Smooth muscle cell (in vitro differentiated cells): ENCODE results near the gene NUDC. TPM values are rescaled to one million over a fixed set of nuclear protein-coding genes. Genes with fewer than 3 reads are reported as not detected.

Experiments used
- DNase-seq: peaks from one replicate; lab custom pipeline; 2025; ENCODE audit not compliant: unreplicated experiment; lab: John Stamatoyannopoulos, UW
- H2AFZ ChIP-seq: fragments of 200-600 bp; sonication (generic); 2 replicates; pipeline ENCODE4 v1.6.0; 2016; ENCODE audit warnings: antibody characterized with exemption, low read depth, mild to moderate bottlenecking
- H3F3A ChIP-seq: fragments of 200-600 bp; sonication (generic); 2 replicates; pipeline ENCODE4 v1.6.0; 2017; ENCODE audit warnings: antibody characterized with exemption, low read depth
- H3K27ac ChIP-seq: fragments of 200-600 bp; sonication (generic); 2 replicates; pipeline ENCODE4 v1.5.1; 2016; ENCODE audit warnings: low read depth, mild to moderate bottlenecking
- H3K27me3 ChIP-seq: fragments of 200-600 bp; sonication (generic); 2 replicates; pipeline ENCODE4 v1.6.1; 2016; ENCODE audit warnings: low read depth, mild to moderate bottlenecking
- H3K36me3 ChIP-seq: fragments of 200-600 bp; sonication (generic); 2 replicates; pipeline ENCODE4 v1.5.1; 2016; ENCODE audit warnings: low read depth
- H3K4me1 ChIP-seq: fragments of 200-600 bp; sonication (generic); 2 replicates; pipeline ENCODE4 v1.5.1; 2016; ENCODE audit warnings: low read depth
- H3K4me2 ChIP-seq: fragments of 200-600 bp; sonication (generic); 2 replicates; pipeline ENCODE4 v1.6.0; 2016; ENCODE audit warnings: mild to moderate bottlenecking
- H3K4me3 ChIP-seq: fragments of 200-600 bp; sonication (generic); 2 replicates; pipeline ENCODE4 v1.5.1; 2016; ENCODE audit warnings: mild to moderate bottlenecking
- H3K79me2 ChIP-seq: fragments of 200-600 bp; sonication (generic); 2 replicates; pipeline ENCODE4 v1.6.0; 2016; ENCODE audit warnings: low read depth, mild to moderate bottlenecking
- H3K9ac ChIP-seq: fragments of 200-600 bp; sonication (generic); 2 replicates; pipeline ENCODE4 v1.6.0; 2016; ENCODE audit warnings: low read depth
- H3K9me3 ChIP-seq: fragments of 200-600 bp; sonication (generic); replicated peaks from 2 replicates; pipeline ENCODE4 v1.5.1; 2016; ENCODE audit warnings: low read depth
- H4K20me1 ChIP-seq: fragments of 200-600 bp; sonication (generic); 2 replicates; pipeline ENCODE4 v1.6.0; 2016; ENCODE audit warnings: low read depth
- WGBS: methylation state at CpG from one replicate; pipeline ENCODE4 v1.1.7; 2016; ENCODE audit warnings: low lambda C conversion rate; 5-methylcytosine and 5-hydroxymethylcytosine counted together
- polyA plus RNA-seq: library from polyadenylated mRNA; unstranded; fragments of >200 nt; fragmentation: Nextera tagmentation; extraction: Ambion mirVana; gene quantifications from 2 replicates; pipeline ENCODE4 v1.2.1, GENCODE V29; 2016
- total RNA-seq: library from RNA; depleted of rRNA; stranded (reverse); fragments of >200 nt; gene quantifications from 2 replicates; pipeline ENCODE4 v1.2.3, GENCODE V29; 2014
- TF ChIP-seq, protein P1 (sequence below): fragments of 200-600 bp; sonication (generic); IDR thresholded peaks from 2 replicates; pipeline ENCODE4 v1.5.1; 2017; ENCODE audit warnings: borderline replicate concordance, mild to moderate bottlenecking, antibody characterized with exemption; ENCODE audit not compliant: insufficient read depth, poor library complexity, severe bottlenecking

The NUDC gene
- total and polyA plus RNA-seq, 2 experiments from 2014 or later, result 23.9 to 122 TPM

- no peak for DNase-seq
- Histone ChIP-seq H3K27ac (no peak overlapping the region), H3K27me3 (no peaks in the 10 kb centered on the region), H3K9ac (no peak overlapping the region), H3K4me1 (peaks cover 11% of the 10 kb centered on the region), H3K4me3 (no peak overlapping the region), H3K79me2 (peaks cover 42% of the 10 kb centered on the region), H2AFZ (no peak overlapping the region), H3K36me3 (peaks cover 12% of the 10 kb centered on the region), H3K4me2 (no peak overlapping the region), H3K9me3 (no peaks in the 10 kb centered on the region), H3F3A (peaks cover 5% of the 10 kb centered on the region), H4K20me1 (peaks cover under 1% of the 10 kb centered on the region)
- TF ChIP-seq, protein P1, sequence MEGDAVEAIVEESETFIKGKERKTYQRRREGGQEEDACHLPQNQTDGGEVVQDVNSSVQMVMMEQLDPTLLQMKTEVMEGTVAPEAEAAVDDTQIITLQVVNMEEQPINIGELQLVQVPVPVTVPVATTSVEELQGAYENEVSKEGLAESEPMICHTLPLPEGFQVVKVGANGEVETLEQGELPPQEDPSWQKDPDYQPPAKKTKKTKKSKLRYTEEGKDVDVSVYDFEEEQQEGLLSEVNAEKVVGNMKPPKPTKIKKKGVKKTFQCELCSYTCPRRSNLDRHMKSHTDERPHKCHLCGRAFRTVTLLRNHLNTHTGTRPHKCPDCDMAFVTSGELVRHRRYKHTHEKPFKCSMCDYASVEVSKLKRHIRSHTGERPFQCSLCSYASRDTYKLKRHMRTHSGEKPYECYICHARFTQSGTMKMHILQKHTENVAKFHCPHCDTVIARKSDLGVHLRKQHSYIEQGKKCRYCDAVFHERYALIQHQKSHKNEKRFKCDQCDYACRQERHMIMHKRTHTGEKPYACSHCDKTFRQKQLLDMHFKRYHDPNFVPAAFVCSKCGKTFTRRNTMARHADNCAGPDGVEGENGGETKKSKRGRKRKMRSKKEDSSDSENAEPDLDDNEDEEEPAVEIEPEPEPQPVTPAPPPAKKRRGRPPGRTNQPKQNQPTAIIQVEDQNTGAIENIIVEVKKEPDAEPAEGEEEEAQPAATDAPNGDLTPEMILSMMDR, result no peak
- 93% methylated on average over 13 of the region's 13 CpGs for WGBS
Measured at GRCh38 chr1:26894263-26894662, 27.3 kb upstream of the NUDC start.

- Histone ChIP-seq H2AFZ (no peak overlapping the region), H3K36me3 (peaks cover 12% of the 10 kb centered on the region), H3K9ac (no peak overlapping the region), H3K27ac (no peak overlapping the region), H3K4me1 (peaks cover 12% of the 10 kb centered on the region), H3K27me3 (no peaks in the 10 kb centered on the region), H3K79me2 (peaks cover 47% of the 10 kb centered on the region), H3K4me3 (no peak overlapping the region), H3K4me2 (no peak overlapping the region), H3F3A (no peaks in the 10 kb centered on the region), H3K9me3 (no peaks in the 10 kb centered on the region), H4K20me1 (no peaks in the 10 kb centered on the region)
- no peak for DNase-seq
- WGBS, result 98% methylated on average over 9 of the region's 9 CpGs
- TF ChIP-seq, protein P1, result no peak
Measured at GRCh38 chr1:26897351-26897750, 24.2 kb upstream of the NUDC start.

DNA sequence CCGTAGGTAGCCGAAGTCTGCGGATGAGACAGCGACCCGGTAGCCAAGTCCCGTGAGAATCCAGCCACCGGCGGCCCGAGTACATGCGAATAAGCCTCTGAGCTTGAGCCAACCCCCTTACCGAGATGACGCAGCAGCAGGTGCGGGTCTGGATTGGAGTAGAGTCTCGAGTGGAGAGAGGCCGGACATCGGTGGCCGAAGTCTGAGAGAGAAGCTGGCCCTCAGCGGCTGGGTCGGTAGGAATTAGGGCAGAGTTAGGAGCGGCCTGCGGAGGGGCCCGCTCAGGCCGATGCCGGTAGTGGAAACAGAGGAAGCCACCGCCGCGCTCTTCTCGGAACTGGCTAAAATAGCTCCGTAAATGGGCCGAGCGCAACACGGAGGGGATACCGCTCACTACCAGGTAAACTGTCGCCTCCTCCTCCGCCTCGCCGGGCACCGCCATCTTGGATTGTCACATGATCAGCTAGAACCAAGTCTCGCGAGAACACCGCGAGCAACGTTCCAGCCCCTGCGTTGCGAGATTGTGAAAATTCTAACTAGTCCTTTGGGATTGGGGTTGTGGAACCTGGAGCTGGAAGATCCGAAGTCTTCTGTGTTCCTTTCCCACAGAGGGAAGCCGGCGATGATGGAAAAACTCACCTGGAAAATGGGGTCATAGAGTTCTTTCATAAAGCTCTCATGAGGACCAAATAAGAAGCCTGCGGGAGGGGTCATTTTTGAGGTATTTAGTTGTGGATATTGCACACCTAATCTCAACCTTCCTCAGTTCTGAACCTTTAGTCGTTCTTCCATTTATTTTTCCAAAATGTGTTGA lies 21.3 kb upstream of the NUDC start, which contains the start of gene GPATCH3:
Gene GPATCH3, minus strand, starts transcription at position 467 of the 814 bp plus-strand sequence. Its CDS starts 25 bp downstream, at position 442.
- no peaks in the 10 kb centered on the region for H3F3A ChIP-seq
- H3K9me3 ChIP-seq, result no peaks in the 10 kb centered on the region
- TF ChIP-seq, protein P1, result no peak
- no peaks in the 10 kb centered on the region for H4K20me1 ChIP-seq
- peak within 1 kb of the TSS; percentile 99 for H3K9ac ChIP-seq
- H3K4me1 ChIP-seq, result peaks cover 12% of the 10 kb centered on the region
- H2AFZ ChIP-seq, result peak within 1 kb of the TSS; percentile 95
- peaks cover 7% of the 10 kb centered on the region for H3K36me3 ChIP-seq
- no peaks in the 10 kb centered on the region for H3K27me3 ChIP-seq
- peak within 1 kb of the TSS; percentile 93 for H3K4me2 ChIP-seq
- H3K4me3 ChIP-seq, result peak within 1 kb of the TSS; percentile 78
- 1% methylated on average over 49 of the region's 50 CpGs for WGBS
- peaks cover 41% of the 10 kb centered on the region for H3K79me2 ChIP-seq
- peak within 1 kb of the TSS; percentile 93 for H3K27ac ChIP-seq
- DNase-seq, result peak; percentile 47
